Activated effector memory CD4-positive, alpha-beta T cell treated with anti-CD3 and anti-CD28 coated beads, Interleukin-2, amount 50 U/mL, for 16 hours (primary cell): ENCODE data around the gene CD4.
"Not testable (repeated sequence)": the region's sequence is repeated elsewhere in the genome, so short reads cannot be mapped to it uniquely, and the experiment has no call there.

Experiments
- DNase-seq: peaks from one replicate; pipeline ENCODE4 v3.0.0-alpha.2; 2020

Gene CD4

GRCh38 chr12:6849976-6850560 lies 60.7 kb downstream of the CD4 start:
- no peak for DNase-seq

- no peak for DNase-seq
Observed at GRCh38 chr12:6850796-6851152, 61.4 kb downstream of the CD4 start.

DNA sequence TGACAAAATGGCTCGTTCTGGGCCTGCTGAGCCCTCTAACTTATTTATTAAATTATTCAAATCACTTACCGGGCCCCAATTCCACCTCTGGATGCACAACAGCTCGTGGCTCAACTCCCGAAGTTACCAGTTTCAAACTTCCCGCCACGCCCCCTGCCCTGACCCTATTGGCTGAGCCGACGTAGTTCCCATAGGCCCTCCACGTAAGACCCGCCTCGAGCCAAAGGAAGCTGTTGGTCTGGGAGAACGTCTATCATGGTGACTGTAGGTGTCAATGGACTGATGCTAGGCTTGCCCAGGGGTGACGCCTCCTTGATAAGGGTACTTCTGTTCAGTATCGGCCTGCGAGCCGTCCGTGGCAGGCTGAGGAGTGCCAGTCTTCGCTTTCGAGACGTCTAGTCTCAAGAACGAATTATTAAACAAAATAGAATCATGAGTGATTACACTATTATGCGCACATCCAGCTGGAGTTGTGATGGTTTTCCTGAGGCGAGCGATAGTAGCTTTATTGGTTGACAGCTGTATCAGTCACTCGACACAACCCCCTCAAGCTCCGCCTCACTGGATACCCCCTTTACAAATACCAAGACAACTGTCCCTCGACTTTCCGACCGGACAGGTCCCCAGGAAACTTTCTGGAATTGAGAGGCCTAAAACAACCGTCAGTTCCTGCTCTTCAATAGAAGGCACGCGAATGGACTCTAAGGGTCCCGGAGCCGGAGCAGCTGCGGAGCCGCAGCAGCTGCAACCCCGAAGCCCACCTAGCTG lies 62.0 kb downstream of the CD4 start, which contains the start of gene CDCA3:
CDCA3 (minus strand) TSS at position 134 of the 768 bp plus-strand sequence. CDS start 334 bp downstream, outside the sequence.
- DNase-seq: peak; percentile 96

- DNase-seq: peak; percentile 99
Observed at GRCh38 chr12:6851921-6852650, 62.8 kb downstream of the CD4 start, which contains the start of gene USP5. Gene USP5, plus strand, starts transcription at chr12:6852150. Its CDS starts 30 bp downstream, at chr12:6852180.

DNA sequence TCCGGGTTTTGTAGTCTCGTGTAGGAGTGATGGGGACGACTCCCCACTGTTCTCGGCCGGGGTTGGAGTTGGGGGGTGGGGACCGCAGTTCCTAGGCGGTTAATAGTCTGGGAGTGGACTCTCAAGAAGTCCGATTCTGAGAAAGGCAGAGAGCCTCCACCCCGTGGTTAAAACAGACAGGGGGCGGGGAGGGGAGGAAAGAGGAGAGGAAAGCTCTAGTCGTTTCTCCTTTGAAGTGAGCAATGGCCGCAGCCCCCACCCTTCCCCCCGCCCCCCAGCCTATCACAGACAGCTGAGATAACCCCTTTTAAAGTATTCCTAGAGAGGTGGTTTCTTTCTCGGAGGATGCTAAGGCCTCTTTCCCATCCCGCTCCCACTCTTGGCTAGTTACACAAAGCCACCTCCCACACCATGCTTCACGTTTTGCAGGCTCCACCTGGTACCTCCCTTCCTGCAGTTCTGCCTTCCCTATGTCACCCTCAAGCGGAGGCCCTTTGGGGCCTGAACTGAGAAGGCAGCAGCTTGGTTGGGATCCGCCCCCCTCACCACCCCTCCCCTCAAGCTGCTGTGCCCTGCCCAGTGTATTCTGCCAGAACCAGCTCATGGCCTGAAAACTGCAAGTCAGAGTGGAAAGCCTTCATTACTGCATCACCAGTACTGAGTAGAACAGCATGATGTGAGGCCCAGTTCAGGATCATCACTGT lies 63.5 kb downstream of the CD4 start:
- peak; percentile 89 for DNase-seq

DNA sequence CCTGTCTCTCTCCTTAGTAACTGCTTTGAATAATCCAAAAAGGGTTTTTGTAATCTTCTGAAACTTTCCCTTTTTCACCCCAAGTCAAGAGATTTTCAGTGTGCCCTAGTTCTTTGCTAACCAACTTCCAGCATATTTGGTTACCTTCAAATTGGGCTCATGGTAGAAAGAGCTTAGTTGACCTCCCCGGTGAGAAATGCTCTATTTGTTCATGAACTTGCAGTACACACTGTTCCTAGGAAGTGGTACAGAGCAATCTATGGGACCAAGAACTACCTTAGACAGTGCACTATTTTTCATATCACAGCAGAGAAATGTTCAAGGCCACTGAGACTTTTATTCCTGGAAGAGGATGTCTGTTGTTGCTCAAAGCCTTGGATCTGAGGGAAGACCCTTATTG lies 64.3 kb downstream of the CD4 start:
- no peak for DNase-seq

GRCh38 chr12:6854036-6854435 lies 64.7 kb downstream of the CD4 start:
- no peak for DNase-seq

- no peak for DNase-seq
Observed at GRCh38 chr12:6855322-6855721, 66.0 kb downstream of the CD4 start.

DNA sequence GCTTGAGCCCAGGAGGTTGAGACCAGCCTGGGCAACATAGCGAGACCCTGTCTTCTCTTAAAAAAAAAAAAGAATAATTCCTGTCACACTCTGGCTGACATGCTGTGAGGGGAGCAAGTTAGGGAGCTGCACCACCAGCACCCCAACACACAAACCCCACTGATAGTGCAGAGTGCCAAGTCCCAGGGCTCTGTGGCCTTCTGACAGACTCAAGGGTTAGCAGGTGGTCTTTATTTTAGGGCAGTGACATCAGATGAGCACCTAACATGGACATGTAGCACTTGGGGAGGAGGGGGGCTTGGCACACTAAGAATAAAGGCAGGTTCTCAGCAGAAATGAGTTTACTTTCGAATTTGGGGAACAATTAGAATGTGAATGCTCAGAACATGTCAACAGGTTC lies 69.5 kb downstream of the CD4 start:
- DNase-seq: no peak

- no peak for DNase-seq
Observed at GRCh38 chr12:6860116-6860515, 70.8 kb downstream of the CD4 start.

- DNase-seq: no peak
Observed at GRCh38 chr12:6860942-6861341, 71.6 kb downstream of the CD4 start.

DNA sequence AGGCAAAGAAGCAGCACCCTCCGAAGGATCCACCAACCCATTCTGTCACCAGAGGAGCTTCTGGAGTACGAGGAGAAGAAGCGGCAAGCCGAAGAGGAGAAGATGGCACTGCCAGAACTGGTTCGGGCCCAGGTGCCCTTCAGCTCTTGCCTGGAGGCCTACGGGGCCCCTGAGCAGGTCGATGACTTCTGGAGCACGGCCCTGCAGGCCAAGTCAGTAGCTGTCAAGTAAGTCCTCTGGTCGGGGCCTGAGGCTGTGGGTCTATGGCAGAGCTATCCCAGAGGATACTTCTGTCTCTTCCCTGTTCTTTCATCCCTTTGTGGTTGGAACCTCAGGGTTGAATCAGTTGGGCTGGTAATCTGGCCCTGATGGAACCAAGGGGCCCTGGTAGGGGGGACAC lies 72.1 kb downstream of the CD4 start:
- DNase-seq: no peak

DNA sequence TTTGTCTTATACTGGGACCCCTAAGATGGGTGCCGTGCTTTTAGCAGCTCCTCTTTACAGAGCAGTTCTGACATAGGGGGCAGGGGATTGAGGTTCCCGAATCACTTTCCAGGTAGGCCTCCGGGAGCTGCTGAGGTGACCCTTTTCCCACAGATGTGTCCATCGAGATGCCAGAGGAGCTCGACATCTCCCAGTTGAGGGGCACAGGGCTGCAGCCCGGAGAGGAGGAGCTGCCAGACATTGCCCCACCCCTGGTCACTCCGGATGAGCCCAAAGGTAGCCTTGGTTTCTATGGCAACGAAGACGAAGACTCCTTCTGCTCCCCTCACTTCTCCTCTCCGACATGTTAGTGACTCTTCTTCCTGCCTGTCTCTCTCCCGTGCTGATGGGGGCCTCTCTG lies 73.7 kb downstream of the CD4 start:
- DNase-seq: no peak

DNA sequence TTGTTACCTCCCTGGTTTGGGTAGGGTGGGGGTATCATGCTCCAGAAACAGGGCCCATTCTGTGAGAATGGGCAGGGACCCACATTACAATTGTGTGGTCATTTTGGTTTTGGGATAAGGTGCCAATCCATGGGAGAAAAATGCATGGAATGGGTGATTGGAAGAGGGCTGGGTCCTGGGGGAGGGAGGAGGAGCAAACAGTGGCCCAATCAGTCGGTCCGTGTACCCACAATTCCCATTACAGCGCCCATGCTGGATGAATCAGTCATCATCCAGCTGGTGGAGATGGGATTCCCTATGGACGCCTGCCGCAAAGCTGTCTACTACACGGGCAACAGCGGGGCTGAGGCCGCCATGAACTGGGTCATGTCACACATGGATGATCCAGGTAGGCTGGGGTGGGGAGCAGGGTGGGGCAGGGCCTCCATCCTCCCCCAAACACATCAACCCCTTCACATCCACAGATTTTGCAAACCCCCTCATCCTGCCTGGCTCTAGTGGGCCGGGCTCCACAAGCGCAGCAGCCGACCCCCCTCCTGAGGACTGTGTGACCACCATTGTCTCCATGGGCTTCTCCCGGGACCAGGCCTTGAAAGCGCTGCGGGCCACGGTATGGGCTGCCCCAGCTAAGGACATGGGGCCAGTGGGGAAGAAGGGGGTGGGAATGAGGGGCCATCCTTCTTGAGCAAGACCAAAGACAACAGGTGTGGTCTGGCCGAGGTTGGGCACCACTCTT lies 74.4 kb downstream of the CD4 start:
- DNase-seq: no peak

DNA sequence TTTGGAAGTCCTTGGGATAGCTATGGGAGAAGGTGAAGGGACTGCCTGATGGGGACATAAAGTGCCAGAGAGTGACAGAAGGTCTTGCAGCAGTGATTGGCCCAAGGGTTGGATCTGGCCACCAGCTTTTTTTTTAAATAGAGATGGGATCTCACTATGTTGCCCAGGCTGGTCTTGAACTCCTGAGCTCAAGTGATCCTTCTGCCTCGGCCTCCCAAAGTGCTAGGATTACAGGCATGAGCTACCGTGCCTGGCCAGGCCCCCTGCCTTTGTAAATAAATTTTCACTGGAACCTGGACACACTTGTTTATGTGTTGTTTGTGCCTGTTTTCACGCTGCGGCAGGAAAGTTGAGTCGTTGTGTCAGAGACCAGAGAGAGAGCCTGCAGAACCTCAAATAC lies 76.0 kb downstream of the CD4 start:
- not testable (repeated sequence) for DNase-seq

DNA sequence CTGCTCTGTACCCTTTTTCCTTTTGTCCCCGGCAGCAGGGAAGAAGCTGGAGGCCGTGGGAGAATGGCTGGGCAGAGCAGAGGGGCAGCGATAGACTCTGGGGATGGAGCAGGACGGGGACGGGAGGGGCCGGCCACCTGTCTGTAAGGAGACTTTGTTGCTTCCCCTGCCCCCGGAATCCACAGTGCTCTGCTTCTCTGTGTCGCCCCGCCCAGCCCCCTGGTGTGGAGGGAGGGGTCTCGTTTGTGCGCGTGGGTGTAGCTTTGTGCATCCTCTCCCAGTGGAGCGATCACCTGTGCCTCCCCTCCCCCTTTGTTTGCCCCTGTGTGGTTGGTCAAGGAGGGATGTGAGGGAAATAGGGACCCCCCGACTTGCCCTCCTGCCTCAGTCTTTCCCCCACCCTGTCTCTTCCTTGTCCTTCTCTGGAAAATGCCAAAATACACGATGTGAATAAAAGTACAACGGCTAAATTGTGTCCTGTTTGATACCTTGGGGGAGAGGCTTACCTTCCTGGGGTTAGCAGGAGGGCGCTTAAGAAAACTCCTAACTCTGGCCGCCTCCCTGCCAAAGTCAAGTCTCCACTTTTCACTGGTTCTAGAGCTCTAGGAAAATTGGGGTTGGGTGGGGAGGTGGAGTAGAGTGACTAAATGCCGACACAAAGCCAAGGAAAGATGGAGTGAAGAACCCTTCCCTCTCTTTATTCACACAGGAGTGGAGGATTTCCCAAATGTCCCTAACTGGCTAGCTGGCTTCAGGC lies 77.0 kb downstream of the CD4 start:
- no peak for DNase-seq

DNA sequence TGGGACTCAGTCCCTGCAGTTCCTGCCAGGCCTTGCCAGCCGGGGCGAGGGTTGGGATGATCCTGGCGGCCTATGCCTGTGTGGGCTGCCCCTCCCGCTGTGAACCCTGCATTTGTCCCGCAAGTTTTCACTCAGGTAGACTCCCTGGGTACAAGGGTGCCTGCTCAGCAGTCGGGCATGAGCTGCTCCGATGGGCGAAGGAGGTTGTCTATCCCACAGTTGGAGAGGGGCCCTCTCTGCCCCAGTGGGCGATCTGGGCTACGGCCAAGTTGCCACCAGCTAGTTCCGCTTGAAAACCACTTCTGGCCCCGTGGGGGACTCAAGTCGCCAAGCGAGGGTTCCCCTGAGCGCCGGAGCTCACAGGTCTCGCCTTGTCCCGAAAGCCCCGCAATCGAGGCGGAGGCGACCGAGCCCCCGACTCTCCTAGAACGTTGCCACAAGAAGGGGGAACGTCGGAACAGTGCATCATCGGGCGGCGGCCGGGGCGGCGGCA lies 77.6 kb downstream of the CD4 start:
- DNase-seq: no peak

DNA sequence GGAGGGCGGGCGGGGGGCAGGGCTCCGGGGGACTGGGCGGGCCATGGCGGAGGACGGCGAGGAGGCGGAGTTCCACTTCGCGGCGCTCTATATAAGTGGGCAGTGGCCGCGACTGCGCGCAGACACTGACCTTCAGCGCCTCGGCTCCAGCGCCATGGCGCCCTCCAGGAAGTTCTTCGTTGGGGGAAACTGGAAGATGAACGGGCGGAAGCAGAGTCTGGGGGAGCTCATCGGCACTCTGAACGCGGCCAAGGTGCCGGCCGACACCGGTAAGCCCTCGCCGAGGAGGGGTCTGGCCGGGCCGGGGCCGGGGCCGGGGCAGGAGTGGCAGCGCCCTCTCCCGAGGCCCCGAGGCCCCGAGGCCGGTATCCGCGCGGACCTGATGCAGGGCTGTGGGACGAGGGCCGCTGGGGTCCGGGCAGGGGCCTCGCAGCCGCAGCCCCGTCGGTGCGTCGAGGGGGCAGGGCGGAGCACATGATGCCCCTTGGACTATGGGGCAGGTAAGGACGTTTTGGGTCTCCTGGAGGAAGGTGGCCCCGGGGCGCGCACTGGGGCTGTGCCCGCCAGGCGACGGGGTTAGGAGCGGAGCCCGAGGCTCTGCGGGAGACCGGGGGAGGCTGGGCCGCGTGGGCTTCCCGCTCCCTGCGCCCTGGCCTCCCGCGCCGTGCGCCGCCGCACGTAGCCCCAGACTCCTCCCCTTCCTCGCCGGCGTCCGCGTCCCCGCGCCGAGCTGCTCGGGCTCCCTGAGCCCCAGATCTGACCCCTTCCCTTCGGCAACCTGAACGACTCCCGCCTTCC lies 78.3 kb downstream of the CD4 start, which contains the start of gene TPI1:
TPI1 (plus strand) TSS at position 119 of the 798 bp plus-strand sequence; CDS start at position 155, 36 bp downstream.
- DNase-seq: peak; percentile 92

GRCh38 chr12:6868211-6869048 lies 79.1 kb downstream of the CD4 start:
- peak; percentile 70 for DNase-seq
